ENCODE data around the gene ZNF205. TPM values are rescaled to one million over a fixed set of nuclear protein-coding genes. Genes with fewer than 3 reads are reported as not detected.

The ZNF205 gene
- total and polyA plus RNA-seq, 9 of the 15 experiments (the other 6 are each of a cell fraction or from before 2014, with no cell fraction given), result 2.4 to 11.8 (median 5.1) TPM; not detected in 2

- TF ChIP-seq MGA (IDR thresholded peaks at IDR 0.05) (no peak), ZNF511 (CRISPR knock-in tag; IDR thresholded peaks at IDR 0.05) (no peak; the same call in 1 of the 2 replicates), MTA3 (IDR thresholded peaks at IDR 0.05; ENCODE audit: borderline replicate concordance) (peak; percentile 24; the same call in 1 of the 2 replicates), SAP30 (IDR thresholded peaks at IDR 0.05; ENCODE audit: borderline replicate concordance, insufficient read depth, low read depth, low read length, poor library complexity, severe bottlenecking) (peak; percentile 46), ZNF695 (CRISPR knock-in tag; IDR thresholded peaks at IDR 0.05) (no peak), POLR2G (IDR thresholded peaks at IDR 0.05; ENCODE audit: low read depth, low read length) (peak; percentile 82), ARNT (IDR thresholded peaks at IDR 0.05) (no peak), ZNF263 (CRISPR knock-in tag; IDR thresholded peaks at IDR 0.05; ENCODE audit: borderline replicate concordance) (no peak), MYBL2 (IDR thresholded peaks at IDR 0.05; ENCODE audit: low read depth) (no peak), MYBL2 (CRISPR knock-in tag; IDR thresholded peaks at IDR 0.05; ENCODE audit: borderline replicate concordance) (no peak), ZNF124 (CRISPR knock-in tag; IDR thresholded peaks at IDR 0.05) (no peak), ZBTB7A (IDR thresholded peaks at IDR 0.05; ENCODE audit: borderline replicate concordance, control insufficient read depth, low read depth, low read length) (peak; percentile 72; the same call in 1 of the 2 replicates), CCNT2 (IDR thresholded peaks at IDR 0.05; ENCODE audit: borderline replicate concordance, extremely low read depth, insufficient read length, low read depth, low read length) (peak; percentile 62), TAF9B (IDR thresholded peaks at IDR 0.05; ENCODE audit: partially characterized antibody) (no peak), BDP1 (IDR thresholded peaks at IDR 0.05; ENCODE audit: insufficient read depth, insufficient read length) (no peak), NR1H2 (CRISPR knock-in tag; IDR thresholded peaks at IDR 0.05) (no peak), TRIM24 (IDR thresholded peaks at IDR 0.05) (0 out of 4 replicates have a peak, but pooled peaks of 1 of the 2 experiments have one; percentile 9)
Measured at GRCh38 chr16:3135126-3135715, 22.8 kb downstream of the ZNF205 start (continued).
